HepG2 (cell line): ENCODE measurements around the gene RIPOR3. TPM values are rescaled to one million over a fixed set of nuclear protein-coding genes. Genes with fewer than 3 reads are reported as not detected.

Source experiments
- AHR ChIP-seq: IDR thresholded peaks from 2 replicates; pipeline ENCODE4 v1.6.1; 2018; ENCODE audit warnings: missing genetic modification reagents, missing compliant biosample characterization
- BCL6 ChIP-seq: IDR thresholded peaks from 2 replicates; pipeline ENCODE4 v1.6.1; 2016; ENCODE audit warnings: missing genetic modification reagents, missing compliant biosample characterization
- FOXM1 ChIP-seq: sonication (generic); formaldehyde crosslinking; IDR thresholded peaks from 2 replicates; pipeline ENCODE4 v1.5.0; 2020; ENCODE audit warnings: missing genetic modification reagents
- HDAC2 ChIP-seq: sonication (generic); formaldehyde crosslinking; IDR thresholded peaks from 2 replicates; pipeline ENCODE4 v1.4.0; 2020; ENCODE audit warnings: missing genetic modification reagents
- HOXA3 ChIP-seq: sonication (generic); formaldehyde crosslinking; IDR thresholded peaks from 2 replicates; pipeline ENCODE4 v1.5.0; 2020; ENCODE audit warnings: missing genetic modification reagents
- MAX ChIP-seq: IDR thresholded peaks from 2 replicates; pipeline ENCODE4 v1.6.1; 2012; ENCODE audit warnings: inconsistent platforms
- POLR2AphosphoS5 ChIP-seq: IDR thresholded peaks from 2 replicates; pipeline ENCODE4 v1.6.1; 2012; ENCODE audit warnings: low read depth, low read length
- SAP130 ChIP-seq: IDR thresholded peaks from 2 replicates; pipeline ENCODE4 v1.6.1; 2016; ENCODE audit warnings: low read depth
- TOE1 ChIP-seq: sonication (generic); formaldehyde crosslinking; IDR thresholded peaks from 2 replicates; pipeline ENCODE4 v1.4.0; 2020; ENCODE audit warnings: mild to moderate bottlenecking, missing genetic modification reagents
- TRIM24 ChIP-seq: sonication (generic); formaldehyde crosslinking; IDR thresholded peaks from 2 replicates; pipeline ENCODE4 v1.8.0; 2022; ENCODE audit warnings: mild to moderate bottlenecking, missing genetic modification reagents
- ZNF232 ChIP-seq: sonication (generic); formaldehyde crosslinking; IDR thresholded peaks from 2 replicates; pipeline ENCODE4 v1.4.0; 2020; ENCODE audit warnings: missing genetic modification reagents, borderline replicate concordance
- ZNF350 ChIP-seq: sonication (generic); formaldehyde crosslinking; IDR thresholded peaks from 2 replicates; pipeline ENCODE4 v1.4.0; 2020; ENCODE audit warnings: mild to moderate bottlenecking, low read depth, missing genetic modification reagents, borderline replicate concordance
- ZNF558 ChIP-seq: sonication (generic); formaldehyde crosslinking; IDR thresholded peaks from 2 replicates; pipeline ENCODE4 v1.9.0; 2022; ENCODE audit warnings: mild to moderate bottlenecking, missing genetic modification reagents, borderline replicate concordance
- ZNF790 ChIP-seq: sonication (generic); formaldehyde crosslinking; IDR thresholded peaks from 2 replicates; pipeline ENCODE4 v1.8.0; 2022; ENCODE audit warnings: missing genetic modification reagents, mild to moderate bottlenecking, borderline replicate concordance
- ZNF800 ChIP-seq: sonication (generic); formaldehyde crosslinking; IDR thresholded peaks from 2 replicates; pipeline ENCODE4 v1.4.0; 2020; ENCODE audit warnings: missing genetic modification reagents
- ZZZ3 ChIP-seq: sonication (generic); formaldehyde crosslinking; IDR thresholded peaks from 2 replicates; pipeline ENCODE4 v1.4.0; 2020; ENCODE audit warnings: missing genetic modification reagents, mild to moderate bottlenecking, borderline replicate concordance
- polyA plus RNA-seq, 8 experiments: library from polyadenylated mRNA; depleted of rRNA in 3 of 8; stranded (reverse) in 7 of 8; unstranded in 1 of 8; fragments of >200 nt; fragmentation: Illumina TruSeq in 4 of 8; extraction: Trizol in 4 of 8; gene quantifications; 2 replicates each; pipeline versions ENCODE4 v1.2.1 to v1.2.3, GENCODE V29; 2011 to 2016; ENCODE audit warnings: low read depth in 4 of 8, missing spikeins in 1 of 8, mixed read lengths in 1 of 8; ENCODE audit not compliant: insufficient read depth in 1 of 8
- total RNA-seq, 5 experiments: library from RNA; depleted of rRNA; stranded (reverse); fragments of >200 nt; fragmentation: Illumina TruSeq; extraction: Trizol; gene quantifications; 2 replicates each; pipeline ENCODE4 v1.2.3, GENCODE V29; 2016; ENCODE audit warnings: low read depth in 1 of 5
- TF ChIP-seq, protein P1 (sequence below): sonication (generic); formaldehyde crosslinking; IDR thresholded peaks from 2 replicates; pipeline ENCODE4 v1.4.0; 2020; ENCODE audit warnings: missing genetic modification reagents
- TF ChIP-seq, protein P2 (sequence below): sonication (generic); formaldehyde crosslinking; IDR thresholded peaks from 2 replicates; pipeline ENCODE4 v1.5.1; 2020; ENCODE audit warnings: missing genetic modification reagents, mild to moderate bottlenecking, borderline replicate concordance
- TF ChIP-seq, protein P3 (sequence below): sonication (generic); formaldehyde crosslinking; IDR thresholded peaks from 2 replicates; pipeline ENCODE4 v1.4.0; 2020; ENCODE audit warnings: missing genetic modification reagents

RIPOR3 gene
- total and polyA plus RNA-seq, 2 of the 13 experiments (the other 11 are each of a cell fraction or from before 2014, with no cell fraction given) = 0.18 TPM; not detected in 1

GRCh38 chr20:50678169-50678898 lies 13.0 kb downstream of the RIPOR3 start (continued):
- TF ChIP-seq, protein P1, sequence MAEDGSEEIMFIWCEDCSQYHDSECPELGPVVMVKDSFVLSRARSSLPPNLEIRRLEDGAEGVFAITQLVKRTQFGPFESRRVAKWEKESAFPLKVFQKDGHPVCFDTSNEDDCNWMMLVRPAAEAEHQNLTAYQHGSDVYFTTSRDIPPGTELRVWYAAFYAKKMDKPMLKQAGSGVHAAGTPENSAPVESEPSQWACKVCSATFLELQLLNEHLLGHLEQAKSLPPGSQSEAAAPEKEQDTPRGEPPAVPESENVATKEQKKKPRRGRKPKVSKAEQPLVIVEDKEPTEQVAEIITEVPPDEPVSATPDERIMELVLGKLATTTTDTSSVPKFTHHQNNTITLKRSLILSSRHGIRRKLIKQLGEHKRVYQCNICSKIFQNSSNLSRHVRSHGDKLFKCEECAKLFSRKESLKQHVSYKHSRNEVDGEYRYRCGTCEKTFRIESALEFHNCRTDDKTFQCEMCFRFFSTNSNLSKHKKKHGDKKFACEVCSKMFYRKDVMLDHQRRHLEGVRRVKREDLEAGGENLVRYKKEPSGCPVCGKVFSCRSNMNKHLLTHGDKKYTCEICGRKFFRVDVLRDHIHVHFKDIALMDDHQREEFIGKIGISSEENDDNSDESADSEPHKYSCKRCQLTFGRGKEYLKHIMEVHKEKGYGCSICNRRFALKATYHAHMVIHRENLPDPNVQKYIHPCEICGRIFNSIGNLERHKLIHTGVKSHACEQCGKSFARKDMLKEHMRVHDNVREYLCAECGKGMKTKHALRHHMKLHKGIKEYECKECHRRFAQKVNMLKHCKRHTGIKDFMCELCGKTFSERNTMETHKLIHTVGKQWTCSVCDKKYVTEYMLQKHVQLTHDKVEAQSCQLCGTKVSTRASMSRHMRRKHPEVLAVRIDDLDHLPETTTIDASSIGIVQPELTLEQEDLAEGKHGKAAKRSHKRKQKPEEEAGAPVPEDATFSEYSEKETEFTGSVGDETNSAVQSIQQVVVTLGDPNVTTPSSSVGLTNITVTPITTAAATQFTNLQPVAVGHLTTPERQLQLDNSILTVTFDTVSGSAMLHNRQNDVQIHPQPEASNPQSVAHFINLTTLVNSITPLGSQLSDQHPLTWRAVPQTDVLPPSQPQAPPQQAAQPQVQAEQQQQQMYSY (CRISPR knock-in tag) = no peak
- TF ChIP-seq POLR2AphosphoS5 = no peak
- TF ChIP-seq HDAC2 (CRISPR knock-in tag) = peak; percentile 29; the same call in 1 of the 2 replicates
- peak; percentile 37; the same call in 1 of the 2 replicates for TF ChIP-seq MAX
- TF ChIP-seq ZNF790 (CRISPR knock-in tag) = no peak
- TF ChIP-seq, protein P2, sequence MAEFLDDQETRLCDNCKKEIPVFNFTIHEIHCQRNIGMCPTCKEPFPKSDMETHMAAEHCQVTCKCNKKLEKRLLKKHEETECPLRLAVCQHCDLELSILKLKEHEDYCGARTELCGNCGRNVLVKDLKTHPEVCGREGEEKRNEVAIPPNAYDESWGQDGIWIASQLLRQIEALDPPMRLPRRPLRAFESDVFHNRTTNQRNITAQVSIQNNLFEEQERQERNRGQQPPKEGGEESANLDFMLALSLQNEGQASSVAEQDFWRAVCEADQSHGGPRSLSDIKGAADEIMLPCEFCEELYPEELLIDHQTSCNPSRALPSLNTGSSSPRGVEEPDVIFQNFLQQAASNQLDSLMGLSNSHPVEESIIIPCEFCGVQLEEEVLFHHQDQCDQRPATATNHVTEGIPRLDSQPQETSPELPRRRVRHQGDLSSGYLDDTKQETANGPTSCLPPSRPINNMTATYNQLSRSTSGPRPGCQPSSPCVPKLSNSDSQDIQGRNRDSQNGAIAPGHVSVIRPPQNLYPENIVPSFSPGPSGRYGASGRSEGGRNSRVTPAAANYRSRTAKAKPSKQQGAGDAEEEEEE = no peak
- TF ChIP-seq SAP130 (CRISPR knock-in tag) = peak; percentile 57
- TF ChIP-seq ZNF558 (CRISPR knock-in tag) = no peak
- TF ChIP-seq TOE1 = no peak
- TF ChIP-seq TRIM24 (CRISPR knock-in tag) = no peak
- TF ChIP-seq AHR (CRISPR knock-in tag) = 0 out of 2 replicates have a peak, but pooled peaks have one; percentile 60
- TF ChIP-seq HOXA3 (CRISPR knock-in tag) = peak; percentile 65
- TF ChIP-seq ZZZ3 (CRISPR knock-in tag) = no peak
- TF ChIP-seq BCL6 = peak; percentile 80
- TF ChIP-seq ZNF350 (CRISPR knock-in tag) = 0 out of 2 replicates have a peak, but pooled peaks have one; percentile 37
- no peak for TF ChIP-seq FOXM1
- TF ChIP-seq ZNF800 (CRISPR knock-in tag) = no peak
- TF ChIP-seq, protein P3, sequence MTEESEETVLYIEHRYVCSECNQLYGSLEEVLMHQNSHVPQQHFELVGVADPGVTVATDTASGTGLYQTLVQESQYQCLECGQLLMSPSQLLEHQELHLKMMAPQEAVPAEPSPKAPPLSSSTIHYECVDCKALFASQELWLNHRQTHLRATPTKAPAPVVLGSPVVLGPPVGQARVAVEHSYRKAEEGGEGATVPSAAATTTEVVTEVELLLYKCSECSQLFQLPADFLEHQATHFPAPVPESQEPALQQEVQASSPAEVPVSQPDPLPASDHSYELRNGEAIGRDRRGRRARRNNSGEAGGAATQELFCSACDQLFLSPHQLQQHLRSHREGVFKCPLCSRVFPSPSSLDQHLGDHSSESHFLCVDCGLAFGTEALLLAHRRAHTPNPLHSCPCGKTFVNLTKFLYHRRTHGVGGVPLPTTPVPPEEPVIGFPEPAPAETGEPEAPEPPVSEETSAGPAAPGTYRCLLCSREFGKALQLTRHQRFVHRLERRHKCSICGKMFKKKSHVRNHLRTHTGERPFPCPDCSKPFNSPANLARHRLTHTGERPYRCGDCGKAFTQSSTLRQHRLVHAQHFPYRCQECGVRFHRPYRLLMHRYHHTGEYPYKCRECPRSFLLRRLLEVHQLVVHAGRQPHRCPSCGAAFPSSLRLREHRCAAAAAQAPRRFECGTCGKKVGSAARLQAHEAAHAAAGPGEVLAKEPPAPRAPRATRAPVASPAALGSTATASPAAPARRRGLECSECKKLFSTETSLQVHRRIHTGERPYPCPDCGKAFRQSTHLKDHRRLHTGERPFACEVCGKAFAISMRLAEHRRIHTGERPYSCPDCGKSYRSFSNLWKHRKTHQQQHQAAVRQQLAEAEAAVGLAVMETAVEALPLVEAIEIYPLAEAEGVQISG (CRISPR knock-in tag) = 0 out of 2 replicates have a peak, but pooled peaks have one; percentile 11
- no peak for TF ChIP-seq ZNF232 (CRISPR knock-in tag)
